ENCODE data around the gene GINS1.

The GINS1 gene

GRCh38 chr20:25453035-25453810, 45.8 kb downstream of the GINS1 start:
- DNase-seq, result no peak

- DNase-seq, result no peak
These were observed 46.9 kb downstream of the GINS1 start for GRCh38 chr20:25454153-25454900.

- DNase-seq, result no peak
These were observed 50.6 kb downstream of the GINS1 start for GRCh38 chr20:25457886-25458680.

- DNase-seq, result no peak
These were observed 51.8 kb downstream of the GINS1 start for GRCh38 chr20:25459111-25459830.

GRCh38 chr20:25459916-25460535, 52.6 kb downstream of the GINS1 start:
- DNase-seq, result no peak

GRCh38 chr20:25460566-25461280, 53.2 kb downstream of the GINS1 start:
- DNase-seq, result no peak

- no peak for DNase-seq
These were observed 53.8 kb downstream of the GINS1 start for GRCh38 chr20:25461281-25461650.

- peak in 1 of 56 donors; percentile 15 for DNase-seq
These were observed 54.5 kb downstream of the GINS1 start for GRCh38 chr20:25461786-25462545.

- DNase-seq, result peak in 1 of 56 donors; percentile 17
These were observed 57.2 kb downstream of the GINS1 start for GRCh38 chr20:25464501-25465242.

- no peak for DNase-seq
These were observed 58.0 kb downstream of the GINS1 start for GRCh38 chr20:25465243-25466135.

DNA sequence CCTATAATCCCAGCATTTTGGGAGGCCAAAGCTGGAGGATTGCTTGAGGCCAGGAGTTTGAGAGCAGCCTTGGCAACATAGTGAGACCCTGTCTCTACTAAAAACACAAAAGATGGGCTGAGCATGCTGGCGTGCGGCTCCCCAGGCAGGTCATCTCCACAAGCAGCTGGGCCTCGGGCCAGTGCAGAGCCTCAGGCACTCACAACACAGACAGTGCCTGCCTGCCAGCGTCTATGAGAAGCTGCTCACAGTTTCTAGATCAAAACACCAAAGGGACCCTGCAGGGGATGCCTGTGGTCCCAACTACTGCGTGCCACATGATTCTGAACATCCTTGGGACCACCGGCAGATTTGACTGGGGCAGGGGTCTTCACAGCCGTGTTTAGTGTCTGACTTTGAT, 59.4 kb downstream of the GINS1 start:
- DNase-seq, result no peak

DNA sequence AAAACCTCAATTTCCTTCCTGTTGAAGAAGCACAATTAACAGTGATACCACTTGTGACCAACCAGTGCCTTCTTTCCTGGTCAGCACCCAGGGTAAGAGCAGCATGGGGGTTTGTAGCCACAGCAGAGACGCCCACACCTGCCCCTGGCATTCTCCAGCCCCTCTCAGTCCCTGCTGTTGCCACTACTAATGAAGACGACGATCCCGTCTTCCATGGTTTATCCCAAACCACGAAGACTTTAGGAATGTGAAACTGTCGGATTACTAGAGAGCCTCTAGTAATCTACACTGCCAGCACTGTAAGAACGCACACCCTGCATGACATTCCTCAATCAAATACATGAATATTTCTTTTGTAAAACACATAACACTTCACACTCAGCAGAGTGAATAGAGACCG, 60.0 kb downstream of the GINS1 start:
- DNase-seq, result no peak

DNA sequence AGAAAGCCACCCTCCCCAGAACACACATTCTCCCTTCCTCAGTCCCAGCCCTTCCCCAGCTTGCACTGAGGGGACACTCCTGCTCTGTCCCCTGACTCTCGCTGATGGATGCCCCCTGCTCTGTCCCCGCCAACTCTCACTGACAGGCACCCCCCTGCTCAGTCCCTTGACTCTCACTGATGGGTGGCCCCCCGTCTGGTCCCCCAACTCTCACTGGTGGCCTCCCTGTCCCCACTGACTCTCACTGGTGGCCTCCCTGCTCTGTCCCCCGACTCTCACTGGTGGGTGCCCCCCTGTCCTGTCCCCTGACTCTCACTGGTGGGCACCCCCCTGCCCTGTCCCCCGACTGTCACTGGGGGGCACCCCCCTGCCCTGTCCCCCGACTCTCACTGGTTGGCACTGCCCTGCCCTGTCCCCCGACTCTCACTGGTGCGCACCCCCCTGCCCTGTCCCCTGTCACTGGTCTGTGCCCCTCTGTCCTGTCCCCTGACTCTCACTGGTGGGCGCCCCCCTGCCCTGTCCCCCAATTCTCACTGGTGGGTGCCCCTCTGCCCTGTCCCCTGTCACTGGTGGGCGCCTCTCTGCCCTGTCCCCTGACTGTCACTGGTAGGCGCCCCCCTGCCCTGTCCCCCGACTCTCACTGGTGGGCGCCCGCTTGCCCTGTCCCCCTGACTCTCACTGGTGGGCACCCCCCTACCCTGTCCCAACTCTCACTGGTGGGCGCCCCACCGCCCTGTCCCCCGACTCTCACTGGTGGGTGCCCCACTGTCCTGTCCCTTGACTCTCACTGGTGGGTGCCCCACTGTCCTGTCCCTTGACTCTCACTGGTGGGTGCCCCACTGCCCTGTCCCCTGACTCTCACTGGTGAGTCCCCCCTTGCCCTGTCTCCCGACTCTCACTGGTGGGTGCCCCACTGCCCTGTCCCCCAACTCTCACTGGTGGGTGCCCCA, 60.9 kb downstream of the GINS1 start:
- DNase-seq, result no peak

DNA sequence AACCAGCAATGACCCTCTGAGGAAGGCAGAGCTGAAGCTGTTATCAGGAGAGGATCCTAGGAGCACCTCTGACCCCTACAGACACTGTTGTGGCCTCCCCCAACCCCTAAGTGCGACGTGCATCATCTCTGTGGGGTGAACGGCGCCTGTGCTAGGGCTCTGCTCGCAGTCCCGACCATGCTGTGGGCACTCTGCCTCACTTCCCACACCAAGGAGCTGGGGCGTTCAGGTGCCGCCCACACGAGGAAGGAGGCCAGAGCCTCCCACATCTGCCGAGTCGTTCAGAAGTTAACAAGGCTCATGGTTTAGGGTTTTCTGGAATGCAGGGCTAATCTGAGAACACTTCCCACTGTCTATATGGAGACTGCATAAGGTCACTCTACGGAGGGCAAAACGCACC, 62.1 kb downstream of the GINS1 start:
- no peak for DNase-seq

DNA sequence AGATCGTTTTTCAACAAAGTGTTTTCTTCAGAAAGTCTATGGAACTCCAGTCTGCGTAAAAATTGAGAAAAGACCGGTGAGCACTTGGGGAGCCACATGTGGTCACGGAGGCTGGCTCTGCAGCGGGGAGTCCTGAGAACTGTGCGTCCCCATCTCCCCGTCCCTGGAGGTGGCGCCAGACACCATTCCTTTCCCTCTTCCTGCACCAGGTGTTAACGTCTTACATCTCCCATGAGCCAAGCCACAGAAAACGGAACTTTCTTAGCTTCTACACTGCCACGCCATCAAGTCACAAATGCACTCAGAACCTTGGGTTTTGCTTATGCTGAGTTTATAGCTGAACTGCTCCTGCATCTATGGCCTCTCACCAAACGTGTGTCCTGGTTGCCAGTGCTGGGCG, 62.6 kb downstream of the GINS1 start:
- no peak for DNase-seq

GRCh38 chr20:25471020-25471419, 63.5 kb downstream of the GINS1 start:
- DNase-seq, result no peak

Data from amygdala (tissue), 56 donors.